SK-N-SH treated with all-trans-retinoic acid at 6 μM for 48 hours (cell line): ENCODE measurements around the gene DOCK1.

Experiments
- ARNTL ChIP-seq: fragments of 450-650 bp; formaldehyde crosslinking; IDR thresholded peaks from 2 replicates; pipeline ENCODE4 v1.5.0; 2020; ENCODE audit warnings: low read depth, mild to moderate bottlenecking, moderate library complexity, borderline replicate concordance
- CSDC2 ChIP-seq: fragments of 250-450 bp; sonication (Bioruptor Pico); IDR thresholded peaks from 2 replicates; pipeline ENCODE4 v1.5.0; 2020; ENCODE audit warnings: mild to moderate bottlenecking, moderate library complexity
- GLIS3 ChIP-seq: fragments of 250-450 bp; sonication (Bioruptor Pico); IDR thresholded peaks from 2 replicates; pipeline ENCODE4 v1.5.0; 2020; ENCODE audit warnings: mild to moderate bottlenecking, moderate library complexity
- OSR1 ChIP-seq: fragments of 250-450 bp; sonication (Bioruptor Pico); IDR thresholded peaks from 2 replicates; pipeline ENCODE4 v1.8.0; 2022; ENCODE audit warnings: moderate library complexity, mild to moderate bottlenecking, inconsistent platforms
- SNAI2 ChIP-seq: fragments of 250-450 bp; sonication (Bioruptor Pico); IDR thresholded peaks from 2 replicates; pipeline ENCODE4 v1.5.0; 2020; ENCODE audit warnings: mild to moderate bottlenecking, moderate library complexity
- TOX ChIP-seq: fragments of 250-450 bp; sonication (Bioruptor Pico); IDR thresholded peaks from 2 replicates; pipeline ENCODE4 v1.8.0; 2021; ENCODE audit warnings: mild to moderate bottlenecking, moderate library complexity, borderline replicate concordance
- ZC3H10 ChIP-seq: fragments of 250-450 bp; sonication (Bioruptor Pico); IDR thresholded peaks from 2 replicates; pipeline ENCODE4 v1.5.1; 2021; ENCODE audit warnings: mild to moderate bottlenecking, moderate library complexity
- ZFP3 ChIP-seq: fragments of 250-450 bp; sonication (Bioruptor Pico); IDR thresholded peaks from 2 replicates; pipeline ENCODE4 v1.5.0; 2020; ENCODE audit warnings: mild to moderate bottlenecking, moderate library complexity
- TF ChIP-seq, protein P1 (sequence below): fragments of 250-450 bp; sonication (Bioruptor Pico); IDR thresholded peaks from 2 replicates; pipeline ENCODE4 v1.5.1; 2021; ENCODE audit warnings: mild to moderate bottlenecking, moderate library complexity
- TF ChIP-seq, protein P2 (sequence below): fragments of 250-450 bp; sonication (Bioruptor Pico); IDR thresholded peaks from 2 replicates; pipeline ENCODE4 v1.8.0; 2020; ENCODE audit warnings: mild to moderate bottlenecking, moderate library complexity, borderline replicate concordance
- TF ChIP-seq, protein P3 (sequence below): fragments of 250-450 bp; sonication (Bioruptor Pico); IDR thresholded peaks from 2 replicates; pipeline ENCODE4 v1.8.0; 2021; ENCODE audit warnings: low read depth, mild to moderate bottlenecking, moderate library complexity, borderline replicate concordance

DNA sequence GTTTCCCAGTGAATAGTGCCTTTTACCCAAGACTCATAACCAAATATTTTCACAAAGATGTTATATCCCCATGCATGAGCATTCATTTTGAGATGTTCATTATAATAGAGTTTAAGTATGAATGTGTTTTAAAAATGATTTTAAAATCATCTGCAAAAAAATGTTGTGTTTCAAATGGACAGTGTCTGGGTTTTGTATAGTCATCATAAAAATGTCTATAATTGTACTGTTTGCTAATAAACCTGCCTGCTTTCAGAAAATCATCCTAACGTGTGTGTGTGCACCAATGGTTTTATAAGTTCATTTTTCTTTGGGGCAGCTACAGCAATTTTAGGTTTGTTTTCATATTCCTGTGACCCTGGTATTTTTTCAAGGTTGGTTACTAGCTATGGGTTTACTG lies 228.0 kb downstream of the DOCK1 start:
- TF ChIP-seq, protein P1, sequence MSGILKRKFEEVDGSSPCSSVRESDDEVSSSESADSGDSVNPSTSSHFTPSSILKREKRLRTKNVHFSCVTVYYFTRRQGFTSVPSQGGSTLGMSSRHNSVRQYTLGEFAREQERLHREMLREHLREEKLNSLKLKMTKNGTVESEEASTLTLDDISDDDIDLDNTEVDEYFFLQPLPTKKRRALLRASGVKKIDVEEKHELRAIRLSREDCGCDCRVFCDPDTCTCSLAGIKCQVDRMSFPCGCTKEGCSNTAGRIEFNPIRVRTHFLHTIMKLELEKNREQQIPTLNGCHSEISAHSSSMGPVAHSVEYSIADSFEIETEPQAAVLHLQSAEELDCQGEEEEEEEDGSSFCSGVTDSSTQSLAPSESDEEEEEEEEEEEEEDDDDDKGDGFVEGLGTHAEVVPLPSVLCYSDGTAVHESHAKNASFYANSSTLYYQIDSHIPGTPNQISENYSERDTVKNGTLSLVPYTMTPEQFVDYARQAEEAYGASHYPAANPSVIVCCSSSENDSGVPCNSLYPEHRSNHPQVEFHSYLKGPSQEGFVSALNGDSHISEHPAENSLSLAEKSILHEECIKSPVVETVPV (CRISPR knock-in tag), result no peak
- TF ChIP-seq ZFP3 (CRISPR knock-in tag), result no peak
- TF ChIP-seq ARNTL (CRISPR knock-in tag), result no peak
- TF ChIP-seq TOX (CRISPR knock-in tag), result no peak
- no peak for TF ChIP-seq OSR1 (CRISPR knock-in tag)
- TF ChIP-seq GLIS3 (CRISPR knock-in tag), result no peak
- no peak for TF ChIP-seq ZC3H10 (CRISPR knock-in tag)
- TF ChIP-seq, protein P2, sequence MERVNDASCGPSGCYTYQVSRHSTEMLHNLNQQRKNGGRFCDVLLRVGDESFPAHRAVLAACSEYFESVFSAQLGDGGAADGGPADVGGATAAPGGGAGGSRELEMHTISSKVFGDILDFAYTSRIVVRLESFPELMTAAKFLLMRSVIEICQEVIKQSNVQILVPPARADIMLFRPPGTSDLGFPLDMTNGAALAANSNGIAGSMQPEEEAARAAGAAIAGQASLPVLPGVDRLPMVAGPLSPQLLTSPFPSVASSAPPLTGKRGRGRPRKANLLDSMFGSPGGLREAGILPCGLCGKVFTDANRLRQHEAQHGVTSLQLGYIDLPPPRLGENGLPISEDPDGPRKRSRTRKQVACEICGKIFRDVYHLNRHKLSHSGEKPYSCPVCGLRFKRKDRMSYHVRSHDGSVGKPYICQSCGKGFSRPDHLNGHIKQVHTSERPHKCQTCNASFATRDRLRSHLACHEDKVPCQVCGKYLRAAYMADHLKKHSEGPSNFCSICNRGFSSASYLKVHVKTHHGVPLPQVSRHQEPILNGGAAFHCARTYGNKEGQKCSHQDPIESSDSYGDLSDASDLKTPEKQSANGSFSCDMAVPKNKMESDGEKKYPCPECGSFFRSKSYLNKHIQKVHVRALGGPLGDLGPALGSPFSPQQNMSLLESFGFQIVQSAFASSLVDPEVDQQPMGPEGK (CRISPR knock-in tag), result no peak
- no peak for TF ChIP-seq SNAI2 (CRISPR knock-in tag)
- TF ChIP-seq, protein P3, sequence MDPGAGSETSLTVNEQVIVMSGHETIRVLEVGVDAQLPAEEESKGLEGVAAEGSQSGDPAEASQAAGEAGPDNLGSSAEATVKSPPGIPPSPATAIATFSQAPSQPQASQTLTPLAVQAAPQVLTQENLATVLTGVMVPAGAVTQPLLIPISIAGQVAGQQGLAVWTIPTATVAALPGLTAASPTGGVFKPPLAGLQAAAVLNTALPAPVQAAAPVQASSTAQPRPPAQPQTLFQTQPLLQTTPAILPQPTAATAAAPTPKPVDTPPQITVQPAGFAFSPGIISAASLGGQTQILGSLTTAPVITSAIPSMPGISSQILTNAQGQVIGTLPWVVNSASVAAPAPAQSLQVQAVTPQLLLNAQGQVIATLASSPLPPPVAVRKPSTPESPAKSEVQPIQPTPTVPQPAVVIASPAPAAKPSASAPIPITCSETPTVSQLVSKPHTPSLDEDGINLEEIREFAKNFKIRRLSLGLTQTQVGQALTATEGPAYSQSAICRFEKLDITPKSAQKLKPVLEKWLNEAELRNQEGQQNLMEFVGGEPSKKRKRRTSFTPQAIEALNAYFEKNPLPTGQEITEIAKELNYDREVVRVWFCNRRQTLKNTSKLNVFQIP (CRISPR knock-in tag), result no peak
- no peak for TF ChIP-seq CSDC2 (CRISPR knock-in tag)
